ENCODE data around the gene CYB5R4. TPM values are rescaled to one million over a fixed set of nuclear protein-coding genes. Genes with fewer than 3 reads are reported as not detected.

Gene CYB5R4
- total RNA-seq, 2 donors from 2014 or later: 3.3 to 3.9 TPM

GRCh38 chr6:83875843-83876242 is 16.4 kb downstream of the CYB5R4 start:
- no peak overlapping the region for H3K4me3 ChIP-seq
- H3K9me3 ChIP-seq: no peaks in the 10 kb centered on the region
- H3K27ac ChIP-seq: no peak overlapping the region
- H3K4me1 ChIP-seq: no peaks in the 10 kb centered on the region
- no peaks in the 10 kb centered on the region for H3K36me3 ChIP-seq
- no peak for TF ChIP-seq CTCF (IDR thresholded peaks at IDR 0.05)
- no peak for DNase-seq (ENCODE audit: low spot score)
- no peaks in the 10 kb centered on the region for H3K27me3 ChIP-seq

GRCh38 chr6:83878902-83879644 is 19.6 kb downstream of the CYB5R4 start:
- DNase-seq (ENCODE audit: low spot score): no peak
- Histone ChIP-seq H3K27me3 (no peaks in the 10 kb centered on the region), H3K4me3 (no peak overlapping the region), H3K27ac (no peak overlapping the region), H3K36me3 (no peaks in the 10 kb centered on the region), H3K9me3 (no peaks in the 10 kb centered on the region), H3K4me1 (no peaks in the 10 kb centered on the region)
- TF ChIP-seq CTCF (IDR thresholded peaks at IDR 0.05): no peak

GRCh38 chr6:83879746-83880145 is 20.3 kb downstream of the CYB5R4 start:
- H3K27ac ChIP-seq: no peak overlapping the region
- no peaks in the 10 kb centered on the region for H3K27me3 ChIP-seq
- no peak for TF ChIP-seq CTCF (IDR thresholded peaks at IDR 0.05)
- H3K4me3 ChIP-seq: no peak overlapping the region
- H3K9me3 ChIP-seq: no peaks in the 10 kb centered on the region
- no peak for DNase-seq (ENCODE audit: low spot score)
- no peaks in the 10 kb centered on the region for H3K36me3 ChIP-seq
- H3K4me1 ChIP-seq: no peaks in the 10 kb centered on the region

- DNase-seq (ENCODE audit: low spot score): no peak
Measured at GRCh38 chr6:83883240-83883639, 23.8 kb downstream of the CYB5R4 start.

GRCh38 chr6:83884523-83884922 is 25.0 kb downstream of the CYB5R4 start:
- H3K9me3 ChIP-seq: no peaks in the 10 kb centered on the region
- H3K4me1 ChIP-seq: no peaks in the 10 kb centered on the region
- H3K36me3 ChIP-seq: no peaks in the 10 kb centered on the region
- H3K27ac ChIP-seq: no peak overlapping the region
- TF ChIP-seq CTCF (IDR thresholded peaks at IDR 0.05): peak; percentile 56 to 77
- H3K27me3 ChIP-seq: no peaks in the 10 kb centered on the region
- no peak overlapping the region for H3K4me3 ChIP-seq
- DNase-seq (ENCODE audit: low spot score): no peak

More at GRCh38 chr6:83883240-83883639, 23.8 kb downstream of the CYB5R4 start:
- Histone ChIP-seq H3K27ac (no peak overlapping the region), H3K4me3 (no peak overlapping the region), H3K9me3 (no peaks in the 10 kb centered on the region), H3K27me3 (no peaks in the 10 kb centered on the region), H3K4me1 (no peaks in the 10 kb centered on the region), H3K36me3 (no peaks in the 10 kb centered on the region)
- no peak for TF ChIP-seq CTCF (IDR thresholded peaks at IDR 0.05)

GRCh38 chr6:83885984-83886383 is 26.5 kb downstream of the CYB5R4 start:
- Histone ChIP-seq H3K4me3 (no peak overlapping the region), H3K27me3 (no peaks in the 10 kb centered on the region), H3K4me1 (no peaks in the 10 kb centered on the region), H3K36me3 (no peaks in the 10 kb centered on the region), H3K9me3 (no peaks in the 10 kb centered on the region), H3K27ac (no peak overlapping the region)
- DNase-seq (ENCODE audit: low spot score): no peak
- no peak for TF ChIP-seq CTCF (IDR thresholded peaks at IDR 0.05)
